Activated T-cell treated with anti-CD3 and anti-CD28 coated beads, Interleukin-2, amount 50 U/mL, for 72 hours (primary cell): Measurements from ENCODE around the gene NR2C1. TPM values are rescaled to one million over a fixed set of nuclear protein-coding genes. Genes with fewer than 3 reads are reported as not detected.
"Not testable (repeated sequence)": the region's sequence is repeated elsewhere in the genome, so short reads cannot be mapped to it uniquely, and the experiment has no call there.

ENCODE experiments used
- ATAC-seq, 2 donors: fragments of 150-1000 bp; cut with Tn5 transposase; replicated peaks in 1 of 2; 2 replicates each; pipeline ENCODE4 v1.10.0; 2021; ENCODE audit warnings: moderate library complexity in 2 of 2, mild to moderate bottlenecking in 1 of 2
- DNase-seq, 2 donors: peaks; one replicate each; pipeline ENCODE4 v3.0.0; 2021 to 2022; ENCODE audit warnings: mixed read lengths in 1 of 2
- H3K27ac Mint-ChIP-seq: one replicate; pipeline ENCODE4 v1.8.0; 2022; ENCODE audit warnings: mild to moderate bottlenecking, moderate library complexity, mixed read lengths
- H3K27me3 Mint-ChIP-seq: one replicate; pipeline ENCODE4 v1.8.0; 2022; ENCODE audit warnings: low read depth, mixed read lengths
- H3K36me3 Mint-ChIP-seq, 2 donors: one replicate each; pipeline ENCODE4 v1.8.0; 2022; ENCODE audit warnings: mixed read lengths in 2 of 2, mild to moderate bottlenecking in 1 of 2; ENCODE audit not compliant: insufficient read depth in 2 of 2
- H3K4me1 Mint-ChIP-seq: one replicate; pipeline ENCODE4 v1.8.0; 2022; ENCODE audit warnings: low read depth, mixed read lengths
- H3K4me3 Mint-ChIP-seq, 2 donors: one replicate each; pipeline ENCODE4 v1.8.0; 2022; ENCODE audit warnings: mild to moderate bottlenecking in 2 of 2, mixed read lengths in 2 of 2, moderate library complexity in 2 of 2
- H3K9me3 Mint-ChIP-seq, 2 donors: one replicate each; pipeline ENCODE4 v1.8.0; 2022; ENCODE audit warnings: mixed read lengths in 2 of 2
- total RNA-seq, 2 donors: library from RNA; stranded (reverse); gene quantifications; one replicate each; pipeline ENCODE4 v1.2.3, GENCODE V29; 2022

NR2C1 gene
- total RNA-seq, 2 donors from 2014 or later: 37.6 to 38.7 TPM

GRCh38 chr12:95016120-95016519 is 57.3 kb downstream of the NR2C1 start:
- Mint-ChIP-seq H3K36me3 (peaks cover 0 to 4% of the 10 kb centered on the region in 2 donors), H3K4me3 (no peak overlapping the region), H3K4me1 (no peaks in the 10 kb centered on the region), H3K27me3 (no peaks in the 10 kb centered on the region), H3K27ac (no peak overlapping the region), H3K9me3 (peaks cover 3 to 5% of the 10 kb centered on the region in 2 donors)
- no peak for ATAC-seq
- DNase-seq: no peak

- no peak overlapping the region for H3K4me3 Mint-ChIP-seq
- H3K9me3 Mint-ChIP-seq: peaks cover 3 to 5% of the 10 kb centered on the region in 2 donors
- no peaks in the 10 kb centered on the region for H3K27me3 Mint-ChIP-seq
- peaks cover 2 to 10% of the 10 kb centered on the region in 2 donors for H3K36me3 Mint-ChIP-seq
- H3K27ac Mint-ChIP-seq: no peak overlapping the region
- no peak for ATAC-seq
- no peak for DNase-seq
- no peaks in the 10 kb centered on the region for H3K4me1 Mint-ChIP-seq
Observed at GRCh38 chr12:95014554-95014953, 58.9 kb downstream of the NR2C1 start.

GRCh38 chr12:95006206-95006605 is 67.2 kb downstream of the NR2C1 start:
- DNase-seq: no peak
- Mint-ChIP-seq H3K4me1 (peaks cover 31% of the 10 kb centered on the region), H3K27me3 (no peaks in the 10 kb centered on the region), H3K9me3 (peaks cover 6 to 10% of the 10 kb centered on the region in 2 donors), H3K27ac (no peak overlapping the region), H3K4me3 (no peak overlapping the region), H3K36me3 (peaks cover 21 to 40% of the 10 kb centered on the region in 2 donors)
- ATAC-seq: no peak

- Mint-ChIP-seq H3K27me3 (no peaks in the 10 kb centered on the region), H3K4me3 (peak overlapping the region; percentile 74 to 91), H3K36me3 (peaks cover 14 to 38% of the 10 kb centered on the region in 2 donors), H3K4me1 (peaks cover 46% of the 10 kb centered on the region), H3K9me3 (peaks cover 6 to 10% of the 10 kb centered on the region in 2 donors), H3K27ac (peak overlapping the region; percentile 90)
- ATAC-seq (no peak), DNase-seq (no peak)
Observed at GRCh38 chr12:95004610-95005009, 68.8 kb downstream of the NR2C1 start.

GRCh38 chr12:95003921-95004272 is 69.5 kb downstream of the NR2C1 start:
- no peak for ATAC-seq
- H3K36me3 Mint-ChIP-seq: peaks cover 15 to 34% of the 10 kb centered on the region in 2 donors
- no peaks in the 10 kb centered on the region for H3K27me3 Mint-ChIP-seq
- H3K4me3 Mint-ChIP-seq: peak overlapping the region; percentile 86 to 91
- peak overlapping the region; percentile 98 for H3K27ac Mint-ChIP-seq
- DNase-seq: no peak
- H3K4me1 Mint-ChIP-seq: peaks cover 54% of the 10 kb centered on the region
- H3K9me3 Mint-ChIP-seq: peaks cover 6 to 10% of the 10 kb centered on the region in 2 donors

- peak; percentile 100 for ATAC-seq
- H3K4me1 Mint-ChIP-seq: peaks cover 59% of the 10 kb centered on the region
- peaks cover 6 to 8% of the 10 kb centered on the region in 2 donors for H3K9me3 Mint-ChIP-seq
- H3K36me3 Mint-ChIP-seq: peaks cover 14 to 37% of the 10 kb centered on the region in 2 donors
- H3K4me3 Mint-ChIP-seq: peak within 1 kb of the TSS; percentile 86 to 91
- H3K27ac Mint-ChIP-seq: peak within 1 kb of the TSS; percentile 98
- peak; percentile 96 to 98 for DNase-seq
- no peaks in the 10 kb centered on the region for H3K27me3 Mint-ChIP-seq
Observed at GRCh38 chr12:95003213-95003920, 70.1 kb downstream of the NR2C1 start, which contains the start of gene NDUFA12. Gene NDUFA12 (minus strand): TSS chr12:95003697. CDS start chr12:95003680, 17 bp downstream.

- Mint-ChIP-seq H3K4me1 (peaks cover 64% of the 10 kb centered on the region), H3K27me3 (no peaks in the 10 kb centered on the region), H3K36me3 (peaks cover 13 to 35% of the 10 kb centered on the region in 2 donors), H3K9me3 (peaks cover 6 to 7% of the 10 kb centered on the region in 2 donors), H3K4me3 (peak overlapping the region; percentile 86 to 91), H3K27ac (peak overlapping the region; percentile 98)
- ATAC-seq: no peak
- DNase-seq: no peak
Observed at GRCh38 chr12:95002754-95003153, 70.7 kb downstream of the NR2C1 start.

GRCh38 chr12:94998326-94998725 is 75.1 kb downstream of the NR2C1 start:
- peak overlapping the region in 1 of 2 donors; percentile 54 for H3K4me3 Mint-ChIP-seq
- ATAC-seq (no peak), DNase-seq (no peak)
- H3K27me3 Mint-ChIP-seq: no peaks in the 10 kb centered on the region
- peak overlapping the region; percentile 75 for H3K27ac Mint-ChIP-seq
- peaks cover 58% of the 10 kb centered on the region for H3K4me1 Mint-ChIP-seq
- no peaks in the 10 kb centered on the region for H3K9me3 Mint-ChIP-seq
- H3K36me3 Mint-ChIP-seq: peaks cover 5 to 12% of the 10 kb centered on the region in 2 donors

GRCh38 chr12:94997726-94998125 is 75.7 kb downstream of the NR2C1 start:
- ATAC-seq (no peak), DNase-seq (no peak)
- no peaks in the 10 kb centered on the region for H3K9me3 Mint-ChIP-seq
- H3K27ac Mint-ChIP-seq: no peak overlapping the region
- H3K4me1 Mint-ChIP-seq: peaks cover 56% of the 10 kb centered on the region
- no peak overlapping the region for H3K4me3 Mint-ChIP-seq
- peaks cover 6 to 11% of the 10 kb centered on the region in 2 donors for H3K36me3 Mint-ChIP-seq
- H3K27me3 Mint-ChIP-seq: no peaks in the 10 kb centered on the region

GRCh38 chr12:94997061-94997460 is 76.4 kb downstream of the NR2C1 start:
- no peak for ATAC-seq
- no peaks in the 10 kb centered on the region for H3K27me3 Mint-ChIP-seq
- no peak for DNase-seq
- no peak overlapping the region for H3K4me3 Mint-ChIP-seq
- peaks cover 52% of the 10 kb centered on the region for H3K4me1 Mint-ChIP-seq
- no peaks in the 10 kb centered on the region for H3K9me3 Mint-ChIP-seq
- no peak overlapping the region for H3K27ac Mint-ChIP-seq
- peaks cover 7 to 11% of the 10 kb centered on the region in 2 donors for H3K36me3 Mint-ChIP-seq

- peaks cover 6 to 17% of the 10 kb centered on the region in 2 donors for H3K36me3 Mint-ChIP-seq
- ATAC-seq (no peak), DNase-seq (no peak)
- no peaks in the 10 kb centered on the region for H3K9me3 Mint-ChIP-seq
- H3K27me3 Mint-ChIP-seq: no peaks in the 10 kb centered on the region
- peaks cover 46% of the 10 kb centered on the region for H3K4me1 Mint-ChIP-seq
- peak overlapping the region; percentile 54 for H3K27ac Mint-ChIP-seq
- no peak overlapping the region for H3K4me3 Mint-ChIP-seq
Observed at GRCh38 chr12:94994312-94994711, 79.1 kb downstream of the NR2C1 start.

GRCh38 chr12:94993855-94994254 is 79.6 kb downstream of the NR2C1 start:
- peak in 1 of 2 donors; percentile 39 for ATAC-seq
- not testable (repeated sequence) for H3K9me3 Mint-ChIP-seq, H3K4me3 Mint-ChIP-seq, H3K27me3 Mint-ChIP-seq, DNase-seq
- peaks cover 46% of the 10 kb centered on the region for H3K4me1 Mint-ChIP-seq
- peaks cover 8 to 22% of the 10 kb centered on the region in 2 donors for H3K36me3 Mint-ChIP-seq
- H3K27ac Mint-ChIP-seq: peak overlapping the region; percentile 54

- ATAC-seq: peak; percentile 65 to 66
- Mint-ChIP-seq H3K27me3 (no peaks in the 10 kb centered on the region), H3K4me3 (peak overlapping the region; percentile 4 to 22), H3K27ac (no peak overlapping the region), H3K36me3 (peaks cover 10 to 19% of the 10 kb centered on the region in 2 donors), H3K9me3 (no peaks in the 10 kb centered on the region), H3K4me1 (peaks cover 56% of the 10 kb centered on the region)
- DNase-seq: no peak
Observed at GRCh38 chr12:94990222-94990621, 83.2 kb downstream of the NR2C1 start.
